ENCODE results near the gene ELMO2.

- no peak for TF ChIP-seq CTCF (conservative IDR thresholded peaks at IDR 0.05; ENCODE audit: low read depth, low read length)
- no peak for TF ChIP-seq EZH2 (IDR thresholded peaks at IDR 0.05; ENCODE audit: borderline replicate concordance, low read depth, low read length, poor library complexity, severe bottlenecking)
Observed at GRCh38 chr20:46332373-46333160, 73.8 kb downstream of the ELMO2 start.

Data from A673 (cell line).